OCI-LY3 (cell line): ENCODE data around the gene RFX3.

Experiments
- CTCF ChIP-seq: fragments of 200-600, 300-600 bp; sonication (generic); IDR thresholded peaks from 2 replicates; pipeline ENCODE4 v1.5.1; 2014; ENCODE audit warnings: antibody characterized with exemption, low read length, low read depth
- EZH2phosphoT487 ChIP-seq: fragments of 200-600 bp; shearing (Covaris generic); IDR thresholded peaks from 2 replicates; pipeline ENCODE4 v1.6.1; 2018; ENCODE audit warnings: antibody characterized with exemption, mixed run types, low read depth

GRCh38 chr9:3271581-3271980 lies 254.2 kb downstream of the RFX3 start:
- no peak for TF ChIP-seq CTCF
- no peak for TF ChIP-seq EZH2phosphoT487
